ENCODE measurements around the gene KIF16B. TPM values are rescaled to one million over a fixed set of nuclear protein-coding genes. Genes with fewer than 3 reads are reported as not detected.

KIF16B gene
- total RNA-seq, 1 donor, result 5.8 TPM

DNA sequence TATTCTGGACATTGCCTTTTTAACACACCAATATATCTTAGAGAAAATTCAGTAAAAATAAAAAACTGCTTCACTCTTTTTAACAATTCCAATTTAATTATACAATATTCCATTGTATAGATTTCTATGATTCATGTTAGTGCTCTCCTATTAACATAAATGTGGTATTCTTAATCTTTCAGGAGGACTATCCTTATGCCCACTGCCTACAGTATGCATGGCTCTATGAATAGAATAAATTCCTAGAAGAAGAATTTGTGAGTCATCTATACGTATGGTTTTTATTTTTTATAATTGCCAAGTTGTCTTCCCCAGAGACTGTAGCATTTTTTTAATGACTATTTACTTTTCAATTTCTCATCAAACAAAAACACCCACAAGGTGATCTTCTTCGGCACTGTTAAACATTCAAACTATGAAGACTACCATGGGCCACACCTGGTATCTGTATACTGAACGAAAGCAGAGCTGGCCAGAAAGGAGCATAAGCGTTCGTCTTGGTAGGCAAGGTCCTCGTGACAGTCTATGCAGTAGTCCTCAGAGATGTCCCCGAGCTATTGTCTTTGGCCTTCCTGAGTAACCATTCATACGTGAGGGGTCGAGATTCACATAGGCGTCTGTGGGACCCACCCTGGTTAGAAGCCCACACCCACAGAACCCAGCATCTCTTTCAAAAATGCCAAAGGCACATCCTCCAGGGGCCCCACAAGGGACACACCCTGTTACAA, 74.6 kb downstream of the KIF16B start:
- Histone ChIP-seq H3K27me3 (ENCODE audit: insufficient read depth, low read length) (no peaks in the 10 kb centered on the region), H3K4me1 (ENCODE audit: insufficient read depth, low read length) (no peaks in the 10 kb centered on the region), H3K4me3 (ENCODE audit: low read length) (no peak overlapping the region), H3K9me3 (ENCODE audit: low read depth, low read length) (no peaks in the 10 kb centered on the region)

GRCh38 chr20:16497896-16498295, 75.4 kb downstream of the KIF16B start:
- Histone ChIP-seq H3K4me3 (ENCODE audit: low read length) (no peak overlapping the region), H3K27me3 (ENCODE audit: insufficient read depth, low read length) (no peaks in the 10 kb centered on the region)

DNA sequence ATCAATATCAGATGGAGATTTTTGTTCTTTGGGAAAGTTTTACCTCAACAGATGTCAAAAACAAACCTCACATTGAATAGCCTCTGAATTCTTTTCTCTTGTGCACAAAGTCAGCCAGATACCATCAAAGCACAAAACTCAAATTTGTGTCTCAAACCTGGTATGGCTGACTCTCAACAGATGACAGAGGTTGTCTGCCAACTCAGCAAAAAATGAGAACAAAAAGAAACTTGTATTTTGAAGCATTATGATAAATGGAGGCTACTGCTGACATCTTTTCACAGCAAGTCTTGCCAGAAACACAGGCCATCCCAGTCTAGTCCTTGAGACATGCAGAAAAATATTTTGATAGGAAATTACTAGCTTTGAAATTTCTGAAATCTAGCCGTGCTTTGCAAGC, 79.8 kb downstream of the KIF16B start:
- H3K27me3 ChIP-seq (ENCODE audit: insufficient read depth, low read length), result no peaks in the 10 kb centered on the region

More at GRCh38 chr20:16497896-16498295, 75.4 kb downstream of the KIF16B start:
- H3K9me3 ChIP-seq (ENCODE audit: low read depth, low read length), result no peaks in the 10 kb centered on the region
- H3K4me1 ChIP-seq (ENCODE audit: insufficient read depth, low read length), result no peaks in the 10 kb centered on the region

GRCh38 chr20:16491294-16491905, 81.8 kb downstream of the KIF16B start:
- H3K9me3 ChIP-seq (ENCODE audit: low read depth, low read length), result no peaks in the 10 kb centered on the region
- H3K27me3 ChIP-seq (ENCODE audit: insufficient read depth, low read length), result no peaks in the 10 kb centered on the region
- peaks cover 14% of the 10 kb centered on the region for H3K4me1 ChIP-seq (ENCODE audit: insufficient read depth, low read length)
- no peak overlapping the region for H3K4me3 ChIP-seq (ENCODE audit: low read length)

More for the DNA sequence above, 79.8 kb downstream of the KIF16B start:
- H3K4me1 ChIP-seq (ENCODE audit: insufficient read depth, low read length), result peaks cover 14% of the 10 kb centered on the region
- no peak overlapping the region for H3K4me3 ChIP-seq (ENCODE audit: low read length)
- H3K9me3 ChIP-seq (ENCODE audit: low read depth, low read length), result no peaks in the 10 kb centered on the region

- H3K27me3 ChIP-seq (ENCODE audit: insufficient read depth, low read length), result no peaks in the 10 kb centered on the region
- H3K4me1 ChIP-seq (ENCODE audit: insufficient read depth, low read length), result peaks cover 14% of the 10 kb centered on the region
- H3K9me3 ChIP-seq (ENCODE audit: low read depth, low read length), result no peaks in the 10 kb centered on the region
- H3K4me3 ChIP-seq (ENCODE audit: low read length), result no peak overlapping the region
Measured at GRCh38 chr20:16490696-16491095, 82.6 kb downstream of the KIF16B start.

- Histone ChIP-seq H3K4me1 (ENCODE audit: insufficient read depth, low read length) (peaks cover 14% of the 10 kb centered on the region), H3K9me3 (ENCODE audit: low read depth, low read length) (no peaks in the 10 kb centered on the region), H3K27me3 (ENCODE audit: insufficient read depth, low read length) (no peaks in the 10 kb centered on the region), H3K4me3 (ENCODE audit: low read length) (no peak overlapping the region)
Measured at GRCh38 chr20:16488616-16489015, 84.6 kb downstream of the KIF16B start.

DNA sequence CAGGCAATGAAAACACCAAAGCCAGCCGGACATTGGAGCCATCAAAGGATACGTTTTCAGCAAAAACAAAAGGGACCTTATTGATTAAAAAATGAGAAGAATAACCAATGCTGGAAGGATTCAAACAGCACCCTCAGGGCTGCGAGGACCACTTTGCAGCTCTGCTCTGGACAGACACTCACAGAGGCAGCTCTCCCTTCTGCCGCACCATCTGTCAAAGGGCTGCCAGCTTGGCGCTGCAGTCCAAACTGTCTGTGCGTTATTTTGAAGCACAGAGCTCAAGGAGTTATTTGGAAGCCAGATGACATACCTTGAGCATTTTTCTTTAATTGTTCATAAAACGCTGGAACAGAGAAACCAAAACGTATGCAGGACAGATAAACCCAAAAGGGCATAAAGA, 85.2 kb downstream of the KIF16B start:
- no peaks in the 10 kb centered on the region for H3K9me3 ChIP-seq (ENCODE audit: low read depth, low read length)
- H3K27me3 ChIP-seq (ENCODE audit: insufficient read depth, low read length), result no peaks in the 10 kb centered on the region
- no peak overlapping the region for H3K4me3 ChIP-seq (ENCODE audit: low read length)
- H3K4me1 ChIP-seq (ENCODE audit: insufficient read depth, low read length), result peaks cover 14% of the 10 kb centered on the region

DNA sequence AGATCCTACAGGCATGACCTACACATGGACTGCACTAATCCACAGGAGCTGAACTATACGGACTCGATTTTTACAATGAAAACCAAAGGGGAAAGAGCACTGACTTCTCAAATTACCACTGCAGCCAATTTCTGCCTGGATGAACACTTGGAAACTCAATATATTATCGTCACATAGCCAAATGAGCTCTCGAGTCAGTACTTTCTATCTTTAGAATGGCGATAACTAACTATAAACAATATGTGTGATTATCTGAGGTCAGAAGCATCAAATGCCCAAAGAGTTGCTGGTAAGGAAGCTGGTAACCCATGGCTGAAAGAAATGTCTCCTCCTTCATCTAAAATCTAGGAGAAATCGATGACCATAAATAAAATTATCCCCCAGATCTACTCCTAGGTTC, 86.7 kb downstream of the KIF16B start:
- no peak overlapping the region for H3K4me3 ChIP-seq (ENCODE audit: low read length)
- no peaks in the 10 kb centered on the region for H3K27me3 ChIP-seq (ENCODE audit: insufficient read depth, low read length)
- H3K9me3 ChIP-seq (ENCODE audit: low read depth, low read length), result no peaks in the 10 kb centered on the region
- H3K4me1 ChIP-seq (ENCODE audit: insufficient read depth, low read length), result peaks cover 11% of the 10 kb centered on the region

GRCh38 chr20:16485401-16485800, 87.8 kb downstream of the KIF16B start:
- H3K27me3 ChIP-seq (ENCODE audit: insufficient read depth, low read length), result no peaks in the 10 kb centered on the region
- no peaks in the 10 kb centered on the region for H3K4me1 ChIP-seq (ENCODE audit: insufficient read depth, low read length)
- no peak overlapping the region for H3K4me3 ChIP-seq (ENCODE audit: low read length)
- H3K9me3 ChIP-seq (ENCODE audit: low read depth, low read length), result no peaks in the 10 kb centered on the region

DNA sequence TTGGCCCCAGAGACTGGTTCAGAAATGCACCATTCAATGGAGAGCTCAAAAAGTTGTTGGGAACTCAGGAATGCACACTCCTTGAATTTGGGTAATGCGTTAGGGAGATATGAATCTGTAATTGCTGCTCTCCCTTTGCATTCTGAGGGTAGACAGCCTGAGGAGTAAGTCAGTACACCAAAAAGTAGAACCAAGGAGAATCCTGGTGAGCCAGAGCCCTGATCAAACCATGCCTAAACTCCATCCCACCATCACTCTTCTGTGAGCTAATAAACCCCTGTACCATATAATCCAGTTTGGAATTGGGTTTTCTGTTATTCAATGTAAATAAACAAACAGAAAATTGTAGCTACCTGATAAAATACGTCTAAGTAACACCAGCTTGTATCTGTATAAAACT, 90.2 kb downstream of the KIF16B start:
- no peaks in the 10 kb centered on the region for H3K4me1 ChIP-seq (ENCODE audit: insufficient read depth, low read length)
- no peaks in the 10 kb centered on the region for H3K9me3 ChIP-seq (ENCODE audit: low read depth, low read length)
- no peaks in the 10 kb centered on the region for H3K27me3 ChIP-seq (ENCODE audit: insufficient read depth, low read length)
- H3K4me3 ChIP-seq (ENCODE audit: low read length), result no peak overlapping the region

- H3K9me3 ChIP-seq (ENCODE audit: low read depth, low read length), result no peaks in the 10 kb centered on the region
- H3K27me3 ChIP-seq (ENCODE audit: insufficient read depth, low read length), result no peaks in the 10 kb centered on the region
Measured at GRCh38 chr20:16481977-16482376, 91.3 kb downstream of the KIF16B start.

DNA sequence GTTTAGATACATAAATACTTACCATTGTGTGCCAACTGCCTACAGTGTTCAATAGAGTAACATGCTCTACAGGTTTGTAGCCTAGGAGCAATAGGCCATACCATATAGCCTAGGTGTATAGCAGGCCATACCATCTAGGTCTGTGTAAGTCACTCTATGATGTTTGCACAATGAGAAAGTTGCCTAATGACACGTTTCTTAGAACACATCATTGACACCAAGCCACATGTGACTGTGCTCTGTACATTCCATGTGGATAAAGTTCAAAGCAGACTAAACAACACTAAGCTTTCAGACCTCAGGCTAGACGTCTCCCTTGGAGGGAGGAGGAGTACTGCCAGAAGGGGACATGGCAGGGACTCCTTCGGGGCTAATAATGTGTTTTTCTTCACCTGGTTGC, 93.6 kb downstream of the KIF16B start:
- no peak overlapping the region for H3K4me3 ChIP-seq (ENCODE audit: low read length)
- no peaks in the 10 kb centered on the region for H3K4me1 ChIP-seq (ENCODE audit: insufficient read depth, low read length)
- no peaks in the 10 kb centered on the region for H3K9me3 ChIP-seq (ENCODE audit: low read depth, low read length)
- no peaks in the 10 kb centered on the region for H3K27me3 ChIP-seq (ENCODE audit: insufficient read depth, low read length)

More at GRCh38 chr20:16481977-16482376, 91.3 kb downstream of the KIF16B start:
- no peak overlapping the region for H3K4me3 ChIP-seq (ENCODE audit: low read length)
- no peaks in the 10 kb centered on the region for H3K4me1 ChIP-seq (ENCODE audit: insufficient read depth, low read length)

DNA sequence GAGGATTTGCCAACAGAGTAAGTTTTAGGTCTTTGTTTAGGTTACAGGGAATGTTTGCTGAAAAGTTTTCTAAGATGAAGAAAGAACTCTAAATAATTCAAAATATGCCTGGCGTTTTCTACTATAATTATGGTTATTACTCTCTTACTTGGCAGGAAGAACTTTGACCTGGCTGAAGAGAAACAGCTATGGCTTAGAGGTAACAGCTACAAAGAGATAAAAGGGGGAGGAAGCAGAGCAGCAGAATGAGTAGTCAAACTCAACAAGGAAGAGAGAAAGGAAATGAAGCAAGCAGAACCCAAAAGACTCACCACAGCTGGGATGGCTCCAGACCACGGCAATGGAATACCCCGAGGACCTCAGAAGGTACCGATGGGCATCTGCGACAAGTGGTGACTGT, 95.6 kb downstream of the KIF16B start:
- Histone ChIP-seq H3K9me3 (ENCODE audit: low read depth, low read length) (no peaks in the 10 kb centered on the region), H3K4me3 (ENCODE audit: low read length) (no peak overlapping the region), H3K27me3 (ENCODE audit: insufficient read depth, low read length) (no peaks in the 10 kb centered on the region), H3K4me1 (ENCODE audit: insufficient read depth, low read length) (no peaks in the 10 kb centered on the region)

- no peaks in the 10 kb centered on the region for H3K27me3 ChIP-seq (ENCODE audit: insufficient read depth, low read length)
- H3K4me1 ChIP-seq (ENCODE audit: insufficient read depth, low read length), result no peaks in the 10 kb centered on the region
- no peaks in the 10 kb centered on the region for H3K9me3 ChIP-seq (ENCODE audit: low read depth, low read length)
- H3K4me3 ChIP-seq (ENCODE audit: low read length), result no peak overlapping the region
Measured at GRCh38 chr20:16476032-16476431, 97.2 kb downstream of the KIF16B start.

DNA sequence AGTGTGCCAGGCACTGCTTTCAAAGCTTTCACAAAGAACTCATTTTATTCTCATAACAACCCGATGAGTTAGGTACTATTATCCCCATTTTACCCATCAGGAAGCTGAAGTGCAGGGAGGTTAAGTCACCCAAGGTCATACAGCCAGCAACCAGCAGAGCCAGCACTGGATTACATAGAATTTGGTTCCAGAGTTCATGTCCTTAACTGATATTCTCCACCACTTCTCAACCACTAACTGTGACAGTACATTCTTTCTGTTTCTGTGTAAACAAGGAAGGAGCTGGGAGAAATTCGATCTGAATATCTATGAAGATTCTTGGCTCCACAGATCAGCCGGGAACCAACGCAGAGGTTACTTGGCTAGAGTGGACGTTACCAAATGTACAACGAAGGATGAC, 98.0 kb downstream of the KIF16B start:
- Histone ChIP-seq H3K4me3 (ENCODE audit: low read length) (no peak overlapping the region), H3K9me3 (ENCODE audit: low read depth, low read length) (no peaks in the 10 kb centered on the region), H3K4me1 (ENCODE audit: insufficient read depth, low read length) (no peaks in the 10 kb centered on the region), H3K27me3 (ENCODE audit: insufficient read depth, low read length) (no peaks in the 10 kb centered on the region)

DNA sequence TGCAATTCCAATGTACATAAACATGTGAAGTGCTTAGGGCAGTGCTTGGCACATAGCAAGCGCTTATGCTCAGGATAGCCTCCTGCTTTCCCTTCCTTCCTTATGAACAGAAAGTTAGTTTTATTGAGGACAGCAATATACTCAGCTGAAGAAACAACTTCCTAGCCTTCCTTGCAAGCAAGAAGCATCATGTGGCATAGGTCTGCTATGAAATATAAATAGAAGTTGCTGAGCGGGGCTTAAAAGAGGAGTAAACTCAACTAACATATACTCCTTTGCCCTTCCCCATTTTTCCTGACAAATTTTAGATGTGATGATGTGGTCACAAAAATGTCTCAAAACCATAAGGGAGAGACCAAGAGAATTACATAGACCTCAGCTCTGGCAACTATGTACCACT, 98.9 kb downstream of the KIF16B start:
- Histone ChIP-seq H3K4me3 (ENCODE audit: low read length) (no peak overlapping the region), H3K4me1 (ENCODE audit: insufficient read depth, low read length) (no peaks in the 10 kb centered on the region), H3K9me3 (ENCODE audit: low read depth, low read length) (no peaks in the 10 kb centered on the region), H3K27me3 (ENCODE audit: insufficient read depth, low read length) (no peaks in the 10 kb centered on the region)

Measured in mononuclear cell (primary cell).